Endothelial cell of umbilical vein (primary cell): Measurements from ENCODE around the gene RGS19. TPM values are rescaled to one million over a fixed set of nuclear protein-coding genes. Genes with fewer than 3 reads are reported as not detected.

Experiments used
- BruUV-seq: library from RNA; stranded (reverse); fragments of 400-500 nt; replicated peaks from 2 replicates; lab custom pipeline; 2021; lab: Mats Ljungman, UMichigan
- CTCF ChIA-PET: fragments of 300-600, 350-600 bp; sonication (Branson Sonifier 250); formaldehyde crosslinking; loops from one replicate; lab custom pipeline; 2021; ENCODE audit warnings: antibody characterized with exemption, inconsistent platforms; lab: Charles Lee
- POLR2A ChIA-PET: fragments of 300-600, 350-600 bp; sonication (Branson Sonifier 250); formaldehyde crosslinking; loops from one replicate; lab custom pipeline; 2021; ENCODE audit warnings: antibody characterized with exemption, inconsistent platforms; lab: Charles Lee
- DNase-seq: peaks from one replicate; pipeline ENCODE4 v3.0.0-alpha.2; 2011; ENCODE audit warnings: low read depth, low spot score
- FAIRE-seq: peaks from 2 replicates; lab custom pipeline; 2011; peaks lifted over from hg19 to GRCh38; lab: Jason Lieb, UNC
- H2AFZ ChIP-seq: 2 replicates; pipeline ENCODE4 v1.6.0; 2012; ENCODE audit warnings: low read depth, low read length, control low read depth, inconsistent platforms
- H3K27ac ChIP-seq: 2 replicates; pipeline ENCODE4 v1.5.1; 2011; ENCODE audit warnings: low read depth, mild to moderate bottlenecking, control low read depth, low read length, moderate library complexity; ENCODE audit not compliant: insufficient read depth
- H3K27me3 ChIP-seq, 2 experiments: 2 replicates each; pipeline versions ENCODE4 v1.6.0 to v1.6.1; 2011; ENCODE audit warnings: low read length in 2 of 2, mixed read lengths in 1 of 2; ENCODE audit not compliant: control insufficient read depth in 2 of 2, insufficient read depth in 2 of 2
- H3K36me3 ChIP-seq, 2 experiments: 2 replicates in 1 of 2; 3 replicates in 1 of 2; pipeline ENCODE4 v1.5.1; 2011; ENCODE audit warnings: low read length in 2 of 2, mild to moderate bottlenecking in 1 of 2, moderate library complexity in 1 of 2; ENCODE audit not compliant: control insufficient read depth in 2 of 2, insufficient read depth in 2 of 2; ENCODE audit errors: extremely low read depth in 1 of 2
- H3K4me1 ChIP-seq: 3 replicates; pipeline ENCODE4 v1.5.1; 2011; ENCODE audit warnings: mild to moderate bottlenecking, low read length; ENCODE audit not compliant: control insufficient read depth, insufficient read depth; ENCODE audit errors: extremely low read depth
- H3K4me2 ChIP-seq: 2 replicates; pipeline ENCODE4 v1.6.1; 2011; ENCODE audit warnings: low read length, control low read depth, mixed read lengths; ENCODE audit not compliant: insufficient read depth
- H3K4me3 ChIP-seq, 3 experiments: fragments of 200-600 bp in 1 of 3; sonication (generic), shearing (Covaris generic) in 1 of 3; replicated peaks in 1 of 3; 2 replicates each; pipeline ENCODE4 v1.5.1; 2011 to 2016; ENCODE audit warnings: control low read depth in 3 of 3, low read length in 3 of 3, mild to moderate bottlenecking in 2 of 3, inconsistent platforms in 1 of 3, low read depth in 1 of 3, moderate library complexity in 1 of 3; ENCODE audit not compliant: insufficient read depth in 1 of 3
- H3K79me2 ChIP-seq: 2 replicates; pipeline ENCODE4 v1.6.0; 2012; ENCODE audit warnings: low read length, inconsistent platforms; ENCODE audit not compliant: control insufficient read depth, insufficient read depth
- H3K9ac ChIP-seq: replicated peaks from 2 replicates; pipeline ENCODE3; 2011; ENCODE audit warnings: low read length, control low read depth; ENCODE audit not compliant: insufficient read depth; ENCODE audit errors: extremely low read depth
- H3K9me1 ChIP-seq: replicated peaks from 3 replicates; pipeline ENCODE4 v1.6.0; 2011; ENCODE audit warnings: mild to moderate bottlenecking, low read length; ENCODE audit not compliant: control insufficient read depth, insufficient read depth; ENCODE audit errors: extremely low read depth
- H3K9me3 ChIP-seq: replicated peaks from 2 replicates; pipeline ENCODE4 v1.5.1; 2012; ENCODE audit warnings: low read length, inconsistent platforms; ENCODE audit not compliant: control insufficient read depth, insufficient read depth
- H4K20me1 ChIP-seq: replicated peaks from 2 replicates; pipeline ENCODE3; 2011; ENCODE audit warnings: mild to moderate bottlenecking, low read length; ENCODE audit not compliant: control insufficient read depth, insufficient read depth; ENCODE audit errors: extremely low read depth
- EZH2 ChIP-seq: IDR thresholded peaks from 2 replicates; pipeline ENCODE4 v1.6.1; 2012; ENCODE audit warnings: borderline replicate concordance, low read depth, mild to moderate bottlenecking, moderate library complexity, low read length, inconsistent platforms; ENCODE audit not compliant: severe bottlenecking
- JUN ChIP-seq: IDR thresholded peaks from 2 replicates; pipeline ENCODE4 v1.6.1; 2011; ENCODE audit warnings: borderline replicate concordance, low read depth; ENCODE audit not compliant: insufficient read length, insufficient read depth
- MYC ChIP-seq: IDR thresholded peaks from one replicate; pipeline ENCODE4 v1.6.1; 2011; ENCODE audit warnings: mild to moderate bottlenecking, low read depth, low read length
- POLR2A ChIP-seq: IDR thresholded peaks from 2 replicates; pipeline ENCODE4 v1.6.1; 2012; ENCODE audit warnings: low read depth, mild to moderate bottlenecking, control low read depth, low read length
- dilution Hi-C: fragments of 300-500 bp; cut with MboI; formaldehyde crosslinking; loops from one replicate; pipeline ENCODE4 v1.15.0; 2019; ENCODE audit warnings: low sequenced_read_pairs; ENCODE audit not compliant: extremely low pct_ligation_motif_present
- intact Hi-C: fragments of 100-400 bp; cut with micrococcal nuclease; formaldehyde crosslinking; loops from one replicate; pipeline ENCODE4 v1.10.0; 2022
- polyA plus RNA-seq, 4 experiments: library from polyadenylated mRNA; depleted of rRNA in 3 of 4; stranded (reverse) in 3 of 4; unstranded in 1 of 4; fragments of >200 nt; gene quantifications; 2 replicates each; pipeline versions ENCODE4 v1.2.1 to v1.2.3, GENCODE V29; 2011 to 2012; ENCODE audit warnings: missing spikeins in 1 of 4
- total RNA-seq: library from RNA; stranded (reverse); gene quantifications from 2 replicates; pipeline ENCODE4 v1.2.3, GENCODE V29; 2021

Gene RGS19
- total and polyA plus RNA-seq, 2 donors (not counting 3 experiments of a cell fraction or from before 2014, with no cell fraction given), result 27.8 to 33.7 TPM

DNA sequence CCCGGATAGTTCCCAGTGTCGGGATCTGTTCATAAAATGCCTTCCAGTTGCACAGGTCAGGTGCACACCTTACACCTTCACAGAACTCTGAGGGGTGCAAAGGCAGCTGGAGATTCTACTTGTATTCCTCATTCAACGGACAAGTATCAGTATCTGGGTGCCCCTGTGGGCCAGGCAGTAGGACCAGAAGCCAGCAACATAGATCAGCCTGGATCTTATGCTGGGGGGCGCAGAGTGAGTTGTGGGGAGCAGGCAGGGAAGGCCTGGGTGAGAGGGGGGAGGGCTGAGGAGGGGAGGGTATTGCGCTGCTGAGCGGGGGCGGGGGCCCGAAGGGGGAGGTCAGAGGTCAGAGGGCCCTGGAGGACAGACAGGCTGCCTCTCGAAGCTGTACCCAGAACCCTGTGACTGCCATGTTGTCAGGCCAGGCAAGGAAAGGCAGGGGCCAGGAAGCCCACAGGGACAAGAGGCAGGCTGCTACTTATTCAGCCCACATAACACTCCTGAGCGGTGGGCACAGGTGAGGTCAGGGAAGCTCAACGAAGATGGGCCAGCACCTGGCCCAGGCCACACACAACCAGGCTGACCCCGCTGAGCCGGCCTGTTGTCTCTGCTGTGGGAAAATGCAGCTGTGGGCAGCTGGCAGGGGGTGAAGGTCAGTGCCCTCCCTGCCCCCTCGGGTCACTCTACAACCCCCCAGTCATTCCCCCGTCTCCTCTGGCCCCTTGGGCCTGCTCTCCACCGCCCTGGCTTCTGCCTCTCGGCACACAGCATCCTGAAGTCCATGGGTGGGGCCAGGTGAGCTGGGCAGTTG lies 1.7 kb upstream of the RGS19 start:
- CTCF ChIA-PET, result interaction anchor here (3.0 kb wide), 1 partner anchor 42 kb away, joined by 14 read pairs; no protein-coding TSS in a partner anchor
- intact Hi-C loops, result no loop called here
- H3K27ac ChIP-seq, result no peak overlapping the region
- POLR2A ChIA-PET, result no interaction called here
- BruUV-seq, result no TSS peak
- H3K9me3 ChIP-seq, result no peaks in the 10 kb centered on the region
- H3K9ac ChIP-seq, result no peak overlapping the region
- TF ChIP-seq EZH2 (no peak), MYC (no peak)
- H3K36me3 ChIP-seq, result peaks cover 0 to 3% of the 10 kb centered on the region in 2 experiments
- H3K9me1 ChIP-seq, result no peaks in the 10 kb centered on the region
- dilution Hi-C loops, result no loop called here
- H3K4me2 ChIP-seq, result no peak overlapping the region
- H3K79me2 ChIP-seq, result peaks cover 6% of the 10 kb centered on the region
- H2AFZ ChIP-seq, result no peak overlapping the region
- peaks cover 17 to 23% of the 10 kb centered on the region in 2 experiments for H3K27me3 ChIP-seq
- H4K20me1 ChIP-seq, result no peaks in the 10 kb centered on the region
- H3K4me3 ChIP-seq, result peak overlapping the region in 1 of 3 experiments; percentile 73
- peaks cover 20% of the 10 kb centered on the region for H3K4me1 ChIP-seq
- FAIRE-seq (no peak), DNase-seq (no peak)

GRCh38 chr20:64080013-64080812 lies 895 bp upstream of the RGS19 start, which contains the start of gene OPRL1:
Gene OPRL1 (plus strand): TSS chr20:64080082. CDS start chr20:64092721, 12,639 bp downstream.
- intact Hi-C loops, result no loop called here
- Histone ChIP-seq H2AFZ (peak within 1 kb of the TSS; percentile 61), H3K27me3 (peaks cover 10 to 15% of the 10 kb centered on the region in 2 experiments), H4K20me1 (no peaks in the 10 kb centered on the region), H3K9ac (peak within 1 kb of the TSS; percentile 56), H3K4me1 (peaks cover 20% of the 10 kb centered on the region), H3K27ac (no peak within 1 kb of the TSS), H3K36me3 (peaks cover 0 to 4% of the 10 kb centered on the region in 2 experiments), H3K9me1 (no peaks in the 10 kb centered on the region), H3K79me2 (peaks cover 6% of the 10 kb centered on the region), H3K9me3 (no peaks in the 10 kb centered on the region), H3K4me2 (peak within 1 kb of the TSS; percentile 82), H3K4me3 (peak within 1 kb of the TSS; percentile 71 to 94 (median 73))
- no peak for TF ChIP-seq JUN
- TF ChIP-seq POLR2A, result peak; percentile 14
- FAIRE-seq (no peak), DNase-seq (peak; percentile 34)
- no TSS peak for BruUV-seq
- CTCF ChIA-PET, result interaction anchor here (1.0 to 3.0 kb wide), 6 partner anchors 16 to 100 kb away, joined by 3 to 14 read pairs (median 4); partner anchors contain the start of gene SAMD10
- POLR2A ChIA-PET, result interaction anchor here (0.6 kb wide), 1 partner anchor 451 kb away, joined by 3 read pairs; no protein-coding TSS in a partner anchor
- dilution Hi-C loops, result no loop called here
